ENCODE measurements around the gene GDF11. TPM values are rescaled to one million over a fixed set of nuclear protein-coding genes. Genes with fewer than 3 reads are reported as not detected.

Gene GDF11
- total RNA-seq, 2 donors from 2014 or later: 3.0 to 9.7 TPM

GRCh38 chr12:55698965-55699364, 44.0 kb upstream of the GDF11 start:
- TF ChIP-seq CTCF (IDR thresholded peaks at IDR 0.05): no peak
- Histone ChIP-seq H3K9me3 (no peaks in the 10 kb centered on the region), H3K27ac (peak overlapping the region; percentile 25 to 38), H3K36me3 (peaks cover 54% of the 10 kb centered on the region), H3K4me3 (no peak overlapping the region), H3K4me1 (ENCODE audit: control insufficient read depth in 1 of 2, low read depth in 2 of 2) (peaks cover 14 to 40% of the 10 kb centered on the region in 2 donors), H3K27me3 (replicated peaks; ENCODE audit: insufficient read depth) (no peaks in the 10 kb centered on the region)
- DNase-seq (ENCODE audit: low spot score) (no peak), ATAC-seq (ENCODE audit: insufficient number of reproducible peaks, low FRiP score, low read depth) (no peak)

GRCh38 chr12:55699471-55700055, 43.4 kb upstream of the GDF11 start:
- H3K27ac ChIP-seq: peak overlapping the region; percentile 0 to 25
- no peak for DNase-seq (ENCODE audit: low spot score)

GRCh38 chr12:55700255-55701018, 42.5 kb upstream of the GDF11 start:
- peak overlapping the region; percentile 42 for H3K4me3 ChIP-seq
- H3K4me1 ChIP-seq (ENCODE audit: control insufficient read depth in 1 of 2, low read depth in 2 of 2): peaks cover 14 to 40% of the 10 kb centered on the region in 2 donors
- H3K27me3 ChIP-seq (replicated peaks; ENCODE audit: insufficient read depth): no peaks in the 10 kb centered on the region
- H3K9me3 ChIP-seq: no peaks in the 10 kb centered on the region
- peak overlapping the region; percentile 35 to 37 for H3K27ac ChIP-seq
- peaks cover 39% of the 10 kb centered on the region for H3K36me3 ChIP-seq
- no peak for ATAC-seq (ENCODE audit: insufficient number of reproducible peaks, low FRiP score, low read depth)
- TF ChIP-seq CTCF (IDR thresholded peaks at IDR 0.05): no peak
- DNase-seq (ENCODE audit: low spot score): no peak

More at GRCh38 chr12:55699471-55700055, 43.4 kb upstream of the GDF11 start:
- Histone ChIP-seq H3K36me3 (peaks cover 48% of the 10 kb centered on the region), H3K9me3 (no peaks in the 10 kb centered on the region), H3K4me1 (ENCODE audit: control insufficient read depth in 1 of 2, low read depth in 2 of 2) (peaks cover 14 to 40% of the 10 kb centered on the region in 2 donors), H3K27me3 (replicated peaks; ENCODE audit: insufficient read depth) (no peaks in the 10 kb centered on the region), H3K4me3 (no peak overlapping the region)
- ATAC-seq (ENCODE audit: insufficient number of reproducible peaks, low FRiP score, low read depth): no peak
- TF ChIP-seq CTCF (IDR thresholded peaks at IDR 0.05): no peak

GRCh38 chr12:55702861-55703260, 40.1 kb upstream of the GDF11 start:
- Histone ChIP-seq H3K9me3 (no peaks in the 10 kb centered on the region), H3K4me1 (ENCODE audit: control insufficient read depth in 1 of 2, low read depth in 2 of 2) (peaks cover 14 to 40% of the 10 kb centered on the region in 2 donors), H3K4me3 (peak overlapping the region; percentile 90), H3K36me3 (peaks cover 15% of the 10 kb centered on the region), H3K27ac (peak overlapping the region; percentile 90 to 92), H3K27me3 (replicated peaks; ENCODE audit: insufficient read depth) (no peaks in the 10 kb centered on the region)
- DNase-seq (ENCODE audit: low spot score) (no peak), ATAC-seq (ENCODE audit: insufficient number of reproducible peaks, low FRiP score, low read depth) (no peak)
- TF ChIP-seq CTCF (IDR thresholded peaks at IDR 0.05): no peak

- no peak for TF ChIP-seq CTCF (IDR thresholded peaks at IDR 0.05)
- DNase-seq (ENCODE audit: low spot score): no peak
- peaks cover 15 to 43% of the 10 kb centered on the region in 2 donors for H3K4me1 ChIP-seq (ENCODE audit: control insufficient read depth in 1 of 2, low read depth in 2 of 2)
- H3K27me3 ChIP-seq (replicated peaks; ENCODE audit: insufficient read depth): no peaks in the 10 kb centered on the region
- H3K36me3 ChIP-seq: peaks cover 12% of the 10 kb centered on the region
- H3K27ac ChIP-seq: peak overlapping the region; percentile 90 to 92
- H3K9me3 ChIP-seq: no peaks in the 10 kb centered on the region
- no peak for ATAC-seq (ENCODE audit: insufficient number of reproducible peaks, low FRiP score, low read depth)
- H3K4me3 ChIP-seq: peak overlapping the region; percentile 90
These were observed 39.6 kb upstream of the GDF11 start for GRCh38 chr12:55703288-55703687.
